Upper lobe of left lung (tissue), 4 donors: ENCODE data around the gene PSMD11.

Experiments used
- EP300 ChIP-seq, 4 donors: sonication (generic); formaldehyde crosslinking; IDR thresholded peaks; one replicate each; pipeline ENCODE4 v1.5.1; 2017; ENCODE audit warnings: antibody characterized with exemption in 4 of 4, control low read depth in 2 of 4
- POLR2A ChIP-seq, 4 donors: fragments of 450-650 bp; IDR thresholded peaks; one replicate each; pipeline ENCODE4 v1.5.1; 2016 to 2017; ENCODE audit warnings: antibody characterized with exemption in 4 of 4, mild to moderate bottlenecking in 2 of 4
- POLR2AphosphoS5 ChIP-seq, 2 donors: sonication (generic); formaldehyde crosslinking; IDR thresholded peaks; one replicate each; pipeline ENCODE4 v1.5.1; 2017; ENCODE audit warnings: antibody characterized with exemption in 2 of 2

DNA sequence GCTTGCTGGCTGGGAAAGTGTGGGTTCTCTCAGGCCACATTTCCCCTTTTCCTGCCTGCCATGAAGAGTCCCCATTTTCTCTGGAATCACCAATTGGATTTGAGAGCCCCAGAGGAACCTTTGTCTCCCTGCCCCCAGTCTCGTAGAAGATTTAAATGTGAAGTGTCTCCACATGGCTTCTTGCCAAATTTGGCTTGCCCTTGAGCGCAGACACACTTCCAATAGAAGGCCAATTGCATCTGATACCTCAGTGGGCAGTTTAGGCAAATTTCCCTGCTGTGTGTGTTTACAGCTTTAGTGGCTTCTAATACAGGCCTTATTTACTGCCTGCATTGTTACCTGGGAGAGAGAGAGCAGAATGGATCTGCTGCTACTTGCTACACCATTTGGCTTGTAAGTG is 72.1 kb downstream of the PSMD11 start:
- TF ChIP-seq POLR2A (IDR thresholded peaks at IDR 0.05), result no peak
- no peak for TF ChIP-seq EP300 (IDR thresholded peaks at IDR 0.05)
- no peak for TF ChIP-seq POLR2AphosphoS5 (IDR thresholded peaks at IDR 0.05)
